Neural cell (in vitro differentiated cells): ENCODE results near the gene LMO2. TPM values are rescaled to one million over a fixed set of nuclear protein-coding genes. Genes with fewer than 3 reads are reported as not detected.

ENCODE experiments used
- H2AFZ ChIP-seq: fragments of 200-600, 300-800 bp; sonication (generic), shearing (Covaris generic); 2 replicates; pipeline ENCODE4 v1.6.0; 2014; ENCODE audit warnings: low read depth, mild to moderate bottlenecking, antibody characterized with exemption, low read length, moderate library complexity
- H3F3A ChIP-seq: fragments of 200-600 bp; shearing (Covaris generic); 2 replicates; pipeline ENCODE4 v1.6.1; 2016; ENCODE audit warnings: mild to moderate bottlenecking, moderate library complexity, mixed read lengths, antibody characterized with exemption, low read length; ENCODE audit not compliant: insufficient read depth, poor library complexity, severe bottlenecking
- H3K27ac ChIP-seq: fragments of 200-600, 300-800 bp; sonication (generic), shearing (Covaris generic); 2 replicates; pipeline ENCODE4 v1.5.1; 2014; ENCODE audit warnings: mild to moderate bottlenecking, low read length, moderate library complexity
- H3K27me3 ChIP-seq: fragments of 300-800, 200-600 bp; sonication (generic), shearing (Covaris generic); 2 replicates; pipeline ENCODE4 v1.6.0; 2014; ENCODE audit warnings: mild to moderate bottlenecking, low read depth, low read length, moderate library complexity; ENCODE audit not compliant: insufficient read depth
- H3K36me3 ChIP-seq: fragments of 300-800, 200-600 bp; sonication (generic), shearing (Covaris generic); 2 replicates; pipeline ENCODE4 v1.5.1; 2014; ENCODE audit warnings: mild to moderate bottlenecking, antibody characterized with exemption, low read length, moderate library complexity; ENCODE audit not compliant: insufficient read depth
- H3K4me2 ChIP-seq: fragments of 300-800, 200-600 bp; sonication (generic), shearing (Covaris generic); 2 replicates; pipeline ENCODE4 v1.6.0; 2014; ENCODE audit warnings: mild to moderate bottlenecking, low read length
- H3K4me3 ChIP-seq: fragments of 300-800, 200-600 bp; sonication (generic), shearing (Covaris generic); 2 replicates; pipeline ENCODE4 v1.5.1; 2014; ENCODE audit warnings: mild to moderate bottlenecking, low read length, moderate library complexity
- H3K79me2 ChIP-seq: fragments of 200-600 bp; shearing (Covaris generic); replicated peaks from 2 replicates; pipeline ENCODE4 v1.6.0; 2014; ENCODE audit warnings: mild to moderate bottlenecking, low read length, moderate library complexity; ENCODE audit not compliant: insufficient read depth
- H3K9ac ChIP-seq: fragments of 300-800, 200-600 bp; sonication (generic), shearing (Covaris generic); 2 replicates; pipeline ENCODE4 v1.6.1; 2016; ENCODE audit warnings: mild to moderate bottlenecking, low read length, mixed read lengths
- H3K9me2 ChIP-seq: fragments of 200-600 bp; shearing (Covaris generic); 2 replicates; pipeline ENCODE4 v1.6.1; 2016; ENCODE audit warnings: mild to moderate bottlenecking, low read length, mixed read lengths; ENCODE audit not compliant: insufficient read depth
- H3K9me3 ChIP-seq: fragments of 200-600, 300-800 bp; sonication (generic), shearing (Covaris generic); 2 replicates; pipeline ENCODE4 v1.6.1; 2016; ENCODE audit warnings: mild to moderate bottlenecking, mixed run types, low read length, moderate library complexity, mixed read lengths
- H4K20me1 ChIP-seq: fragments of 200-600 bp; shearing (Covaris generic); 2 replicates; pipeline ENCODE4 v1.6.1; 2016; ENCODE audit warnings: mild to moderate bottlenecking, mixed run types; ENCODE audit not compliant: insufficient read depth
- EP300 ChIP-seq: fragments of 450-650 bp; conservative IDR thresholded peaks from 2 replicates; pipeline ENCODE4 v1.6.1; 2014; ENCODE audit warnings: antibody characterized with exemption, mild to moderate bottlenecking, moderate library complexity; ENCODE audit not compliant: poor library complexity, severe bottlenecking
- EZH2 ChIP-seq: fragments of 200-600, 300-800 bp; shearing (Covaris generic), sonication (generic); IDR thresholded peaks from 2 replicates; pipeline ENCODE4 v1.6.1; 2014; ENCODE audit warnings: antibody characterized with exemption, low read length, borderline replicate concordance, mild to moderate bottlenecking; ENCODE audit not compliant: insufficient read depth, poor library complexity, severe bottlenecking
- MXI1 ChIP-seq: fragments of 450-650 bp; conservative IDR thresholded peaks from 2 replicates; pipeline ENCODE4 v1.6.1; 2014; ENCODE audit warnings: antibody characterized with exemption, mild to moderate bottlenecking; ENCODE audit not compliant: poor library complexity, severe bottlenecking
- POLR2AphosphoS5 ChIP-seq: IDR thresholded peaks from 2 replicates; pipeline ENCODE4 v1.6.1; 2012
- RAD21 ChIP-seq: fragments of 450-650 bp; conservative IDR thresholded peaks from 2 replicates; pipeline ENCODE4 v1.6.1; 2014; ENCODE audit warnings: antibody characterized with exemption, mild to moderate bottlenecking, moderate library complexity
- SMC3 ChIP-seq: fragments of 450-650 bp; conservative IDR thresholded peaks from 2 replicates; pipeline ENCODE4 v1.6.1; 2014; ENCODE audit warnings: antibody characterized with exemption, mild to moderate bottlenecking, moderate library complexity; ENCODE audit not compliant: poor library complexity
- TAF1 ChIP-seq: IDR thresholded peaks from 2 replicates; pipeline ENCODE4 v1.6.1; 2012; ENCODE audit warnings: low read depth
- polyA plus RNA-seq: library from polyadenylated mRNA; depleted of rRNA; stranded (reverse); fragments of >200 nt; gene quantifications from 2 replicates; pipeline ENCODE4 v1.2.3, GENCODE V29; 2014
- TF ChIP-seq, protein P1 (sequence below): IDR thresholded peaks from 2 replicates; pipeline ENCODE4 v1.6.1; 2012; ENCODE audit warnings: borderline replicate concordance
- TF ChIP-seq, protein P2 (sequence below): fragments of 450-650 bp; IDR thresholded peaks from 2 replicates; pipeline ENCODE4 v1.5.1; 2014; ENCODE audit warnings: antibody characterized with exemption, mild to moderate bottlenecking, moderate library complexity; ENCODE audit not compliant: poor library complexity, severe bottlenecking

Gene LMO2
- polyA plus RNA-seq, 1 donor from 2014 or later: 33.2 TPM

DNA sequence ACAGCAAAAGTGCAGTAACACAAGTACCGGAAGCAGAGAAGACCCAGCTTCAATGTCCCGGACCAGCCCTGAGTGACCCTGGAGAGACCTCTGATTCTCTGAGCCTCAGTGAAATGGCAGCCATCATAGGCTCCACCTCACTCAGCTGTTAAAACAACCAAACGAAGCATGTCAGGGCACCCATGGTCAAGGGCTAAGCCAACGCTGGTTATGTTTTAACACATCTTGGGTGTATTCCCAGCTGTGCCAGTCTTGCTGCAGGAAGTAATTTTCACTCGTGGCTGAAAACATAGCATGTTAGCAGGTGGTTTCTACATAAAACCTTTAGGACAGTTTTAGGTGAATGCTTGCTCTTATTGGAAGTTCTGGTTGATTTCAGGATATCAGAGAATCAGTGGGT, 30.9 kb downstream of the LMO2 start:
- Histone ChIP-seq H3K9me2 (no peaks in the 10 kb centered on the region), H3K79me2 (no peaks in the 10 kb centered on the region)
- TF ChIP-seq RAD21 (no peak), TAF1 (no peak), MXI1 (no peak), EZH2 (no peak), POLR2AphosphoS5 (no peak), EP300 (no peak), SMC3 (no peak)
- TF ChIP-seq, protein P1, sequence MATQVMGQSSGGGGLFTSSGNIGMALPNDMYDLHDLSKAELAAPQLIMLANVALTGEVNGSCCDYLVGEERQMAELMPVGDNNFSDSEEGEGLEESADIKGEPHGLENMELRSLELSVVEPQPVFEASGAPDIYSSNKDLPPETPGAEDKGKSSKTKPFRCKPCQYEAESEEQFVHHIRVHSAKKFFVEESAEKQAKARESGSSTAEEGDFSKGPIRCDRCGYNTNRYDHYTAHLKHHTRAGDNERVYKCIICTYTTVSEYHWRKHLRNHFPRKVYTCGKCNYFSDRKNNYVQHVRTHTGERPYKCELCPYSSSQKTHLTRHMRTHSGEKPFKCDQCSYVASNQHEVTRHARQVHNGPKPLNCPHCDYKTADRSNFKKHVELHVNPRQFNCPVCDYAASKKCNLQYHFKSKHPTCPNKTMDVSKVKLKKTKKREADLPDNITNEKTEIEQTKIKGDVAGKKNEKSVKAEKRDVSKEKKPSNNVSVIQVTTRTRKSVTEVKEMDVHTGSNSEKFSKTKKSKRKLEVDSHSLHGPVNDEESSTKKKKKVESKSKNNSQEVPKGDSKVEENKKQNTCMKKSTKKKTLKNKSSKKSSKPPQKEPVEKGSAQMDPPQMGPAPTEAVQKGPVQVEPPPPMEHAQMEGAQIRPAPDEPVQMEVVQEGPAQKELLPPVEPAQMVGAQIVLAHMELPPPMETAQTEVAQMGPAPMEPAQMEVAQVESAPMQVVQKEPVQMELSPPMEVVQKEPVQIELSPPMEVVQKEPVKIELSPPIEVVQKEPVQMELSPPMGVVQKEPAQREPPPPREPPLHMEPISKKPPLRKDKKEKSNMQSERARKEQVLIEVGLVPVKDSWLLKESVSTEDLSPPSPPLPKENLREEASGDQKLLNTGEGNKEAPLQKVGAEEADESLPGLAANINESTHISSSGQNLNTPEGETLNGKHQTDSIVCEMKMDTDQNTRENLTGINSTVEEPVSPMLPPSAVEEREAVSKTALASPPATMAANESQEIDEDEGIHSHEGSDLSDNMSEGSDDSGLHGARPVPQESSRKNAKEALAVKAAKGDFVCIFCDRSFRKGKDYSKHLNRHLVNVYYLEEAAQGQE: no peak
- TF ChIP-seq, protein P2, sequence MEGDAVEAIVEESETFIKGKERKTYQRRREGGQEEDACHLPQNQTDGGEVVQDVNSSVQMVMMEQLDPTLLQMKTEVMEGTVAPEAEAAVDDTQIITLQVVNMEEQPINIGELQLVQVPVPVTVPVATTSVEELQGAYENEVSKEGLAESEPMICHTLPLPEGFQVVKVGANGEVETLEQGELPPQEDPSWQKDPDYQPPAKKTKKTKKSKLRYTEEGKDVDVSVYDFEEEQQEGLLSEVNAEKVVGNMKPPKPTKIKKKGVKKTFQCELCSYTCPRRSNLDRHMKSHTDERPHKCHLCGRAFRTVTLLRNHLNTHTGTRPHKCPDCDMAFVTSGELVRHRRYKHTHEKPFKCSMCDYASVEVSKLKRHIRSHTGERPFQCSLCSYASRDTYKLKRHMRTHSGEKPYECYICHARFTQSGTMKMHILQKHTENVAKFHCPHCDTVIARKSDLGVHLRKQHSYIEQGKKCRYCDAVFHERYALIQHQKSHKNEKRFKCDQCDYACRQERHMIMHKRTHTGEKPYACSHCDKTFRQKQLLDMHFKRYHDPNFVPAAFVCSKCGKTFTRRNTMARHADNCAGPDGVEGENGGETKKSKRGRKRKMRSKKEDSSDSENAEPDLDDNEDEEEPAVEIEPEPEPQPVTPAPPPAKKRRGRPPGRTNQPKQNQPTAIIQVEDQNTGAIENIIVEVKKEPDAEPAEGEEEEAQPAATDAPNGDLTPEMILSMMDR: no peak

DNA sequence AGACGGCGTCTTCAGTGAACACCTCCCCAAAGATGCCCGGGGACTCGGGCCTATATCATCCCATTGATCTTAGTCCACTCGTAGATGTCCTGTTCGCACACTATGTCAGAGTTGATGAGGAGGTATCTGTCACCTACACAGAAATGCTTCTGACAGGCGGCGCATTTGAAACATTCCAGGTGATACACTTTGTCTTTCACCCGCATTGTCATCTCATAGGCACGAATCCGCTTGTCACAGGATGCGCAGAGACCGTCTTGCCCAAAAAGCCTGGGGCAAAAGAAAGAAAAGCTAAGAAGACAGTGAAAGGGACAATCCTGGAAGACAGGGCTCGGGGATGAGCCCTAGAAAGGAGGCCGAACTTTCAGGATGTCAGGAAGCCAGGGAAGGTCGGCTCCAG, 32.6 kb downstream of the LMO2 start:
- no peaks in the 10 kb centered on the region for H3K9me2 ChIP-seq
- no peak overlapping the region for H3K4me2 ChIP-seq
- no peak overlapping the region for H3K27ac ChIP-seq
- H3K9ac ChIP-seq: no peak overlapping the region
- H4K20me1 ChIP-seq: no peaks in the 10 kb centered on the region
- H3K9me3 ChIP-seq: no peaks in the 10 kb centered on the region
- TF ChIP-seq POLR2AphosphoS5 (no peak), RAD21 (no peak), SMC3 (no peak), MXI1 (no peak), EP300 (no peak)
- TF ChIP-seq, protein P1: no peak
- H3K36me3 ChIP-seq: no peaks in the 10 kb centered on the region
- no peaks in the 10 kb centered on the region for H3K79me2 ChIP-seq
- H3F3A ChIP-seq: no peaks in the 10 kb centered on the region
- no peaks in the 10 kb centered on the region for H3K27me3 ChIP-seq
- H3K4me3 ChIP-seq: no peak overlapping the region
- H2AFZ ChIP-seq: no peak overlapping the region

More for the DNA sequence above, 30.9 kb downstream of the LMO2 start:
- no peaks in the 10 kb centered on the region for H3F3A ChIP-seq
- no peak overlapping the region for H2AFZ ChIP-seq
- no peaks in the 10 kb centered on the region for H3K27me3 ChIP-seq
- H4K20me1 ChIP-seq: no peaks in the 10 kb centered on the region
- no peak overlapping the region for H3K4me3 ChIP-seq
- H3K27ac ChIP-seq: no peak overlapping the region
- no peaks in the 10 kb centered on the region for H3K9me3 ChIP-seq
- no peak overlapping the region for H3K9ac ChIP-seq
- H3K4me2 ChIP-seq: no peak overlapping the region
- H3K36me3 ChIP-seq: no peaks in the 10 kb centered on the region
